Left lobe of liver (tissue), 2 donors: Measurements from ENCODE around the gene DYSF. TPM values are rescaled to one million over a fixed set of nuclear protein-coding genes. Genes with fewer than 3 reads are reported as not detected.

Source experiments
- ATAC-seq: fragments of 200-7000 bp; cut with Tn5 transposase; one replicate; pipeline ENCODE4 v1.9.1; 2020; ENCODE audit warnings: mild to moderate bottlenecking, moderate library complexity
- DNase-seq: peaks from one replicate; pipeline ENCODE4 v3.0.0-alpha.2; 2020; ENCODE audit warnings: low spot score
- total RNA-seq: library from RNA; stranded (reverse); gene quantifications from one replicate; pipeline ENCODE4 v1.2.1, GENCODE V29; 2021
- donor health status: DM: no; HTN: no; CAD: no; lungs with moderate emphysema.
- donor health status: DM: no; HTN: yes; CAD: no.

The DYSF gene
- total RNA-seq, 1 donor from 2014 or later, result 30.0 TPM

DNA sequence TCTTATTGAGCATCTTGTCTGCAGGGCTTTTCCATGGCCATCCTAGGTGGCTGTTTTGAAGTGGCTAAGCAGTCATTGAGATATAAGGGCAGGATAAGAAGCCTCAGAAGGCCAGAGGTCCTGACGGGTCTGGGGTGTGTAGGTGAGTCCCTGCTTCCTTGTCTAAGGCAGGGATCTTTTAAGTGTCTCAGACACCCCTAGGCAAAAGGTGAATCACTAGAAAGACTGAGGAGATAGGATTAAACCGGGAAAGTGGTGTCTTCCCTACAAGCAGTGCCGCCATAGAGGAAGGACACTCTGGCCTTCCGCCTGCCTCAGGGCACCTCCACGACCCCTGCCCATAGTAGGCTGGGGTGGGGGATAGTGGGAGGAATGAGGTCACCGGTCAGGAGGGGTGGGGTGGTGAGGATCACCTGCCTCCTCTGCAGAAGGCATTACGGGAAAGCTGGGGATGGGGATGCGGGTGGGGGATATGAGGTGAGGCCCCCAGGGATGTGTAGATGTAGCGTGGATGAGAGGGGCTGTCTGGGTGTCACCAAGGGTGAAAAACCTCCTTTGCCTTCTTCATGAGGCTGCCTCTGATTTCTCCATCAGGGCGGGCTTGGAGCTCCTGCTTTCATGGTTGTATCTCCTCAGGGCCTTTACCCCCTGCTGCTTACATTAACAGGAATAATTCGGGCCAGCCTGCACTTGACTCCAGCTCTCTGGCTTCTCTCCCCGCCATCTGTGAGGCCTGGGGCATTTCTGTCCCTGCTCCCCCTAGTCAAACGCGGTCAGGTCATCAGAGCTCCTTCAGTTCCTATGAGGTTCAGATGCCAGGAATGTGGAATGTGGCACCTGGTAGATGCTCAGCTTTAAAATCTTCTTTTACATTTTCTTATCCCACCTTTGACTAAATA is 244.0 kb downstream of the DYSF start:
- DNase-seq, result no peak

GRCh38 chr2:71699428-71699827 is 246.1 kb downstream of the DYSF start:
- ATAC-seq (no peak), DNase-seq (no peak)

More for the DNA sequence above, 244.0 kb downstream of the DYSF start:
- no peak for ATAC-seq

DNA sequence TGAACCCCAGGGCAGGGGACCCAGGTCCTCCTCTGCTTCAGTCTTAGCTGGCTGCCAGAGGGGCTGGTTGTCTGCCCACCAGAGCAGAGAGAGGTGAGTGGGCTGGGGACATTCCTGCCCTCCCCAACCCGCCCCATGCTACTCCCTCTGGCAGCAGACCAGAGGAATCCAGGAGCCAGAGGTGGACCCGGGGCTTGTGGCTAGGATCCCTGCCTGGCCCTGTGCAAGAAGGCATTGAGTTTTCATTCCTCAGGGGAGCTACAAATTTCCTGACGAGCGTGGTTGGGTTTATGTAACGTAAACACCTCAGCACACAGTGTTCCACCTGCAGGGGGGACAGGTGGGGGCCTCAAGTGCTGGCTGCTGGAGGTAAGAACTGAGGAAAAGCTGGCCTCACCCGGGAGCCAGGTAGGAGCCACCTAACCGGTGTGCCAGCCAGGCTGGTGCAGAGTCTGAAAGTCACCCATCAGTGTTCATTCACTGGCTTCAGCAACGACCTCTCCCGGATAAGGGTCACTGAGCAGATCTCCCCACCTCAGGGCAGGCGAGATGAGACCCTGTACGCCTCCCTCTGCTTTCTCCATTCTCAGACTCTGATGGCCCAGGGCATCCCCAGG is 246.8 kb downstream of the DYSF start:
- DNase-seq (no peak), ATAC-seq (no peak)

DNA sequence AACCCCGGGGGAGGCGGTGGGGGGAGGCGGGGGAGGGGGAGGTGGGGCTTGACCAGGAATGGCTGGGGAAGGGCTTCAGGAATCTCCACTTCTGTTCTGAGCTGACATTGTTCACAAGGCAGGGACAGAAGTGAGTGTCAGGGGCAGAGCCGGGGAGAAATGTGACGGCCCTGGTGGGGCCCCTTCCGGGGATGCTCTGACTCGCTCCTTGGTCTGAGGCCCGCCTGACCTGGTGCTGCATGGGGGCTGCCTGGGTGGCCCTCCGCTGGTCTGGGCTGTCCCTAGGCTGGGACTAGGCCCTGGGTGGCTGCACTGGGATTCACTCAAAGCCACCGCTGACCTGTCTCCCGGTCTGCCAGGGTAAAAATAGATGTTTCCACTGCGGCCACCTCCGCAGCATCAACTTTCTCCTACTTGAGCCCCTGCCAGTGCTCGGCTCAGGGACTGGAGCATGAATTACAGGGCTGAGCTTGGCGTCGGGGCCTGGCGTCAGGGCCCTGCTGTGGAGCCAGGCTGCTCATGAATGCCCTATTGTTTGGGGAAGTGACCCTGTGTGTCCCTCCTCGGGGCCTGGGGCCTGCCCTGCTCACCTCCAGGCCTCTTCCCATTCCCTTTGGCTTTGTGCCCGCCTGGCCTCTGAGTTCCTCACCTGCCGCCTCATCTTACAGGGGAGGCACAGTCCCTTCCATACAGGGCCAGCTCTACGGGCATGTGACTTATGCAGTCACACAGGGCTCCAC is 247.5 kb downstream of the DYSF start:
- ATAC-seq (peak; percentile 74), DNase-seq (peak; percentile 56)

DNA sequence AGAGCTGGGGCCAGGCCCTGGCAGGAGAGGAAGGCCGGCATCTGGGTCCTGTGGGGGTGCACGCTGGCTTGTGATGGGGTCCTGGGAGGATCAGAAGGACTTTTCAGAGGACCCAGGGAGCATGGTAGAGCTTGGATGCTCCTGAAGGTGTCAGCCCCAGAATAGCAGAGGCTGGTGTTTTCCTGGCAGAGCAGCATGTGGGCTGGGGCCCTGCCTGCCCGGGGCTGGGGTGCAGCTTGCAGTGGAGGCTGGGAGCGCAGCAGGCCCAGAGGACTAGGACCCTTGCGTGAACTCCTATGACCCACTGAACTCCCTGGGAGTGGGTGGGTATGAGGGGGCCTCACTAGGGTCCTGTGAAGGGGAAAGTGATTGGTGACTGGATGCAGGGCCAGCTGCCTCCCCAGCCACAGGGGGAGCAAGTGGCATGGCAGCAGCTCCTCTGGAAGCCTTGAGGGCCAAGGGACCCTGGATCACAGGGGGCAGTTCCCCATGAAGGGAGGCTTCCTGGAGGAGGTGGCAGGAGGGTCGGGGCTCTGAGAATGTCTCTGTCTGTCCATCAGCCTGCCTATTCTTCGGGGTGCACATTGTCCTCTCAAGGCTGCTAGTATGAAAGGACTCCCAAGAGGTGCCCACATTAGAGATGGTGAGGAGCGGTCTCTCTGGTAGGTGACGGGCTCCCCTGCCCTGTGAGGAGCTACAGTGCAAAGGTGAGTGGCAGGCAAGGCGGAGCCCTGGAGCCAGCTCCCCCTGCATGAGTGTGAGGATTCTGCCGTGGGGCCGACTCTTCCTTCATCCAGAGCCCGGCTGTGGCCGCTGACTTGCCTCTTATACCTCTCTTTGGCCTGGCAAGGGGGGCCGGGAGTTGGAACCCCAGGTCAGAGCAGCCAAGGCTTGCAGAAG is 249.0 kb downstream of the DYSF start:
- ATAC-seq, result no peak
- DNase-seq, result no peak

DNA sequence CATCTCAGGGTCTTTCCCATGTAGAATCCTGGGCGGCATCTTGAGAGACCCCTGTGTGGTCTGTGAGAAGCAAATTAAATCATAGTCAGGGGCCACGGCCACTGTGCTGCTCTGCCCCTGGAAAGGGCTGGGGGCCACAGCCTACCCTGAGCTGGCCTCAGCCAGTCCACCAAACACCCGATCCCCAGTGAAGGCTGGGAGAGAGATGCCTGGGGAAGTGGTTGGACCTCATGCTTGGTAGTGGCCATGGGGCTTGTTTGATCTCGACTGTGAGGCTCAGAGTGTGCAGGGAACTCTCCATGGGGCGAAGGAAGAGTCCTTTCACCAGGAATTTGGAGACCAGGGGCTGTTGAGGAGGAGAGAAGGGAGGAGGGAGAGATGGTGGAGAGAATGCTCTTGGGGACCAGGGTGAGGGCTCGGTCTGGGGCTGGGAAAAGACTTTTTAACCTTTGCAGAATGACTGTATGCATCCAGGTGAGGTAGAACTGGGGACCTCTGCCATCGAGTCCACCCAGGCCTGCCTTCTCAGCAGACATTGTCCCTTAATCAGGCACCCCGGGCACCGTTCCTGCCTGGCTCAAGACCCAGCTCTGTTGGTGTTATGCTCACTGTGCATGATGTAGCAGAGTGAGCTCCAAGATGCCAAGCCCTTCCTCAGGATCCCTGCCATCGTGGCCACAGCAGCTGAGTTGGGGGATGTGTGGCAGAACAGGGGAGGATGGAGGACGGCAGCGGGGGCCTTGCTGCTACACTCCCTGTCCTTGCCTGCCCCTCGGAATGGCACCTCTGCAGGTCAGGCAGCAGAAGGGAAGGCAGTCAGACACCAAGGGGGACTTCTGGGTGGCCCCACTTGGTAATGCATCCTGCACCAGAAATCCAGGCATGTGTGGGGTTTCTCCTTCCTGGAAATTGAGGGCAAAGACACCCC is 249.9 kb downstream of the DYSF start:
- ATAC-seq (no peak), DNase-seq (no peak)

GRCh38 chr2:71704131-71704561 is 250.8 kb downstream of the DYSF start:
- ATAC-seq, result no peak
- no peak for DNase-seq

GRCh38 chr2:71704688-71705087 is 251.3 kb downstream of the DYSF start:
- DNase-seq (no peak), ATAC-seq (no peak)

- DNase-seq, result no peak
- ATAC-seq, result no peak
Observed at GRCh38 chr2:71705171-71705960, 252.0 kb downstream of the DYSF start.

DNA sequence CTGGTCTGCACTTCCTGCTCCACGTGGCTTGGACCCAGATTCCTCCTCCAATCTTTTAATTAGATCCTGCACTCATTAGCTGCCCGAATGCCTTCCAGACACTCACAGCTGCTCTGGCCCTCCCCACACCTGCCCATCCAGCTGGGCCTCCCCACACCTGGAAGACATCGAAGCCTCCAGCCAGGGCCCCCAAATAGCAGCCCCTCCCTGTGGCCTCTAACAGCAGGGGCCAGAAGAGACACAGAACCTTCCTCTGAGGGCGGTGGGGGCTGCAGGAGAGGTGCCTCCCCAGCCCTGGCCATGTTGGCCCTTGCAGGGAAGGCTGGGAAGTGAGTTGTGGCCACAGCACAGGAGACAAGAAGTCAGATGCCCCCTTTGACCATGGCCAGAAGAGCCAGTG is 252.8 kb downstream of the DYSF start:
- DNase-seq, result no peak
- ATAC-seq, result no peak

DNA sequence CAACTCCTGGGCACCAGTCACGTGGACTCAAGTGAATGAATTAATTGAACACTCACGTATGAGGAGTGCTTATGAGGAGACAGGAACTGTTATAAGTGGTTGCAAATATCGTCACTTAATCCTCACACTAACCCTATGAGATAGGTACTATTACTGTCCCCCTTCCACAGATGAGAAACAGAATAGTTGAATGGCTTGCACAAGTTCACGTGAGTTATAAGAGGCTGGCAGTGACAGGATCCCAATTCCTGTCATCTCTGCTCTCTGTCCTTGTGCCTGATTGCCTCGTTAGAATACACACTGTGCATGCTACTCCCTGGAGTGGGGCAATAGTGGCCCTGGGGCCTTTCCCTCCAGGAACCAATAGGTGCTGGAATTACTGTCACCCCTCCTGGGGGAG is 253.5 kb downstream of the DYSF start:
- DNase-seq, result no peak
- ATAC-seq, result no peak

DNA sequence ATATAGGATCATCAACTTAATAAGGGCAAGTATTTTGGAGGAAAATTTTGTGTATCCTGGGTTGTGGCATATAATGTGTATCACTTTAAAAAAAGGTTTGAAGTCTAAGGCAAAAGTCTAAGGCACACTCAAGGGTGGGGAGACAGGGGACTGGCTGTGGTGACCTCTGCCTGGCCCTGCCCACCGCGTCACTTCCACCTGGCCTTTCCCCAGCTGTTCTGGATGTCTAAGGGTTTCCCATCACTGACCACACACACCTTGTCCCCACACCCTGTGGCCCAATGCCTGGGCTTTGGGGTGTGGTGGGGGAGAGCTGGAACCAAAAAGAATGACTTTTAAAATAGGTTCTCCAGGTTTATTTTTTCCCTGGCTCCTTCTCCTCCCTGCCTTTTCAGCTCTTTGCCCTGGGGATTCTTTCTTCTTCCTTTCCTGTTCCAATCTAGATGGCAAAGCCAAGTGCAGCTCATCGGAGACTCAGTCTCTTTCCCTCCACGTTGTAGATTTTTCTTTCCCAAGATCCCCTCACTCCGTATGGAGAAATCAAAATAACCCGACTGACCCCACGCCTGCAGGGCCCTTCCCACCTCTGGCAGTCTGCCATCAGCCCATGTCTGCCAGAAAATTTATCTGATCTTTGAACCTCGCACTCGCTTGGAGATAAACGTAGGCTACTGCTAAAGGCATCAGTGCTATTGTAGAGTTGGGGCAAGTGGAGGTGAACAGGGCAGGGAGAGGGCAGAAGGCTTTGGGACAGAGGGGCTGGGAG is 257.2 kb downstream of the DYSF start:
- ATAC-seq, result peak; percentile 67
- DNase-seq, result peak; percentile 70

DNA sequence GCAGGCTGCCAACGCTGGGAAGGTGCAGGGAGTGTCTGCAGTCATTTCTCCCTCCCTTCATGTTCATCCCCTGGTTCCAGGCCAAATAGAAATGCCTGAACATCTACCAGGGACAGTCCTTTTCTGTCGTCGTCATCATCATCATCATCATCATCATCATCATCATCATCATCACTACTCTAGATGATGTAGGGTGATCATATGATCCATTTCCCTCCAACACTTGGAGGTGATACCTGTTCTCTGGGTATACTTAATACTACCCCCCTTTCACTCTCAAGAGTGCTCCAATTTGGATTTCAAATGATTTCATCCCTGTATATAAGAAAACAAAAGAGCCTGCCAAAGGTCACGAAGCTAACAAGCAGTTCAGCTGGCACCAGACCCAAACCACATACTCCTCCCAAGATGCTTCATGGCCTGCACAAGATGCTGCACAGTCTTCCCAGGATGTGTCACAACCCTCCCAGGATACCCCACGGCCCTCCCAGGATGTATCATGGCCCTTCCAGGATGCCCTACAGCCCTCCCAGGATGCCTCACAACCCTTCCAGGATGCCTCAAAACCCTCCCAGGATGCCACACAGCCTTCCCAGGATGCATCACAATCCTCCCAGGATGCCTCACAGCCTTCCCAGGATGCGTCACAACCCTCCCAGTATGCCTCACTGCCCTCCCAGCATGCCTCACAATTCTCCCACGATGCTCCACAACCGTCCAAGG is 257.9 kb downstream of the DYSF start:
- ATAC-seq (no peak), DNase-seq (no peak)

DNA sequence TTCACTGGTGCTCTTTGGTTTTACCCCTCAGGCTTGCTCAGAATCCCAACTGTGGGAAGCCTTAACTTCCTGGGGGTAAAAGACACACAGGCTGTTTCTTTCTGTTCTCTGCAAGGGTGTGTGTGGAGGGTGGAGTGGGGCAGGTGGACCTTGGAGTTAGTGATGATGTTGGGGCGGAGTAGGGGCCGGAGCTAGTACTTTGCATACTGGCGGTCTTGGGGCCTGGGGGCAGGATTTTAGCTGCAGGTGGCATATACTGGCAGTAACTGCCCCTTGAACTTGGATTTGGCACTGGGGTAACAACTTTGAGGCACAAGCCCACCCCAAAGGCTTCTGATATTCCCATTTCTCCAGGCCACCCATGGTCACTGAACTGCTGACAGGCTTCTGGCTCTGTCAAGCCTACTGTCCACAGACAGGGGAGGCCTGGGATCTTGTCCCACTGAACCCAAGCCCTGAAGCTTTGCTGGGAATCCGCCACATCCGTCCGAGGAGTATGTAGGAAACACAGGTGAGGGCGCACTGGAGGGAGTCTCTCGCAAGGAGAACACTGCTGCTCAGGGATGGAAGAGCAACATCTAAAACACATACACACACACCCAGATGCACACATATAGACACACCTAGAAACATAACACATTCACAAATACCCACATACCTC is 258.9 kb downstream of the DYSF start:
- no peak for DNase-seq
- ATAC-seq, result no peak

DNA sequence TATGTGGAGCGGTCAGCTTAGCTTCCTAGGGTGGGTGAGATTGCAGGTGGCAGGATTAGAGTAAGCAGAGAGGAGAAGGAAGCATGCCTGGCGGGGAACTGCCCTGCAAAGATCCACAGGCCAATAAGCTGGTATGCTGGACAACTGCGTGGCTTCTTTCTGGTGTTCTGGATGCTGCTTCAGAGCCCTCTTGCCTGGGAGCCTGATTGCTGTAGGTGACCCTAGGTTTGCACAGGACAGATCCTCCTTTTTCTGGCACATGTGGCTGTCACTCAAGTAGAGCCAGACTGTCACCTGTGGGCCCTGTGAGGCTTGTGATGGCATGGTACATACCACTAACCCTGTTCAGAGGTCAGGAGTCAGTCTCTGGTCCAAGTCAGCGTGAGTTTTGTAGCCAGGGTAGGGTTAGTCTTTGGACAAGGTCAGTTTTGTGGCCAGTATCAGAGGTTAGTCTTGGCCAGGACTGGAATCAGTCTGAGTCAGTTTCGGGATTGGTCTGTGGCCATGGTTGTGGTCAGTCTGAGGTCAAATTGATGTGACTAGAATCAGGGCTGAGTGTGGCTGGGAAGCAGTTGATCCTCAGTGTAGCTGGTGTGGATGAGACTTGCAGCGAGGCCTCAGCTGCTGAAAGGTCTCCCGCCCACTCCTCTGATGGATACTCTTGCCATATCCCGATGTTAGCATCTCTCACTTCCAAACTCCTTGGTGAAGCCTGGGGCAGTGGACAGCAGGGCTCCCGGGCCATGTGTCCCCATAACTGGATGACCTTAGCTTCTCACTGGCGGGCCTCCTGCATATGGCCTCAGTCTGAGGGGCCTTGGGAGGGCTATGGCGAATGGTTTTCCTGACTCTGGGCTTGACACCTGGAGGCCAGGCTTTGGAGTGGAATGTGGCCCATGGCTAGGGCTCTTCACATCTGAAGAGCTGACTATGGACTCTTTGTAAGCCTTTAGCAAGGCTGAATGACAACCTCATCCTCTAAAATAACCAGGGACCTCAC is 260.5 kb downstream of the DYSF start:
- ATAC-seq (peak; percentile 71), DNase-seq (peak; percentile 55)
